Neural progenitor cell (in vitro differentiated cells): ENCODE measurements around the gene CELF5. TPM values are rescaled to one million over a fixed set of nuclear protein-coding genes. Genes with fewer than 3 reads are reported as not detected.
A peak's percentile ranks its signal among the peaks of the same experiment; 100 is the strongest.

Experiments used
- DNase-seq: peaks from one replicate; pipeline ENCODE4 v3.0.0-alpha.2; 2016; ENCODE audit warnings: low spot score
- H2AFZ ChIP-seq: fragments of 200-600 bp; sonication (generic); replicated peaks from 2 replicates; pipeline ENCODE4 v1.6.1; 2016; ENCODE audit warnings: antibody characterized with exemption
- H3F3A ChIP-seq: fragments of 200-600 bp; sonication (generic); 2 replicates; pipeline ENCODE4 v1.6.1; 2016; ENCODE audit warnings: antibody characterized with exemption, low read depth
- H3K27ac ChIP-seq: fragments of 200-600 bp; sonication (generic); 2 replicates; pipeline ENCODE4 v1.5.1; 2016; ENCODE audit warnings: mild to moderate bottlenecking
- H3K27me3 ChIP-seq: fragments of 200-600 bp; sonication (generic); 2 replicates; pipeline ENCODE4 v1.6.1; 2016; ENCODE audit warnings: mild to moderate bottlenecking, moderate library complexity
- H3K36me3 ChIP-seq: fragments of 200-600 bp; sonication (generic); 2 replicates; pipeline ENCODE4 v1.5.1; 2016
- H3K4me1 ChIP-seq: fragments of 200-600 bp; sonication (generic); 2 replicates; pipeline ENCODE4 v1.6.1; 2016; ENCODE audit warnings: mixed run types
- H3K4me2 ChIP-seq: fragments of 200-600 bp; sonication (generic); 2 replicates; pipeline ENCODE4 v1.6.1; 2016
- H3K4me3 ChIP-seq: fragments of 200-600 bp; sonication (generic); 2 replicates; pipeline ENCODE4 v1.5.1; 2016
- H3K79me2 ChIP-seq: fragments of 200-600 bp; sonication (generic); 2 replicates; pipeline ENCODE4 v1.6.1; 2016; ENCODE audit warnings: low read depth
- H3K9ac ChIP-seq: fragments of 200-600 bp; sonication (generic); 2 replicates; pipeline ENCODE4 v1.6.1; 2016
- H3K9me3 ChIP-seq: fragments of 200-600 bp; sonication (generic); 2 replicates; pipeline ENCODE4 v1.5.1; 2016; ENCODE audit warnings: low read depth
- H4K20me1 ChIP-seq: fragments of 200-600 bp; sonication (generic); 2 replicates; pipeline ENCODE4 v1.6.1; 2016; ENCODE audit warnings: low read depth
- H3K27ac Mint-ChIP-seq: 3 replicates; pipeline ENCODE4 v1.8.0; 2021; ENCODE audit warnings: mixed read lengths
- H3K27me3 Mint-ChIP-seq: 2 replicates; pipeline ENCODE4 v1.8.0; 2022; ENCODE audit warnings: low read depth, mild to moderate bottlenecking, inconsistent platforms, moderate library complexity, mixed read lengths; ENCODE audit not compliant: insufficient read depth
- H3K36me3 Mint-ChIP-seq: 3 replicates; pipeline ENCODE4 v1.8.0; 2021; ENCODE audit warnings: mixed read lengths
- H3K4me1 Mint-ChIP-seq: 3 replicates; pipeline ENCODE4 v1.8.0; 2021; ENCODE audit warnings: mixed read lengths
- H3K4me3 Mint-ChIP-seq: 3 replicates; pipeline ENCODE4 v1.8.0; 2021; ENCODE audit warnings: mild to moderate bottlenecking, moderate library complexity, mixed read lengths
- H3K9me3 Mint-ChIP-seq: 3 replicates; pipeline ENCODE4 v1.8.0; 2020; ENCODE audit warnings: mixed read lengths
- EZH2 ChIP-seq: fragments of 200-600 bp; sonication (generic); IDR thresholded peaks from 2 replicates; pipeline ENCODE4 v1.6.1; 2017; ENCODE audit warnings: antibody characterized with exemption, mild to moderate bottlenecking, moderate library complexity
- EZH2phosphoT487 ChIP-seq: fragments of 200-600 bp; sonication (generic); IDR thresholded peaks from 2 replicates; pipeline ENCODE4 v1.6.1; 2017; ENCODE audit warnings: antibody characterized with exemption
- total RNA-seq: library from RNA; depleted of rRNA; stranded (reverse); fragments of >200 nt; gene quantifications from 2 replicates; pipeline ENCODE4 v1.2.3, GENCODE V29; 2015; ENCODE audit warnings: low replicate concordance
- TF ChIP-seq, protein P1 (sequence below): fragments of 200-600 bp; sonication (generic); IDR thresholded peaks from 2 replicates; pipeline ENCODE4 v1.5.1; 2017; ENCODE audit warnings: antibody characterized with exemption, mild to moderate bottlenecking

CELF5 gene
- total RNA-seq, 1 donor from 2014 or later = 7.9 TPM

- peak overlapping the region; percentile 92 for H3K4me3 Mint-ChIP-seq
- no peaks in the 10 kb centered on the region for H3K36me3 Mint-ChIP-seq
- no peak overlapping the region for H3K27ac Mint-ChIP-seq
- Histone ChIP-seq H3K4me3 (no peak overlapping the region), H3K4me2 (no peak overlapping the region), H3K27ac (no peak overlapping the region), H3K36me3 (no peaks in the 10 kb centered on the region), H3F3A (no peaks in the 10 kb centered on the region), H3K27me3 (no peaks in the 10 kb centered on the region), H3K4me1 (peaks cover 10% of the 10 kb centered on the region), H2AFZ (no peak overlapping the region), H4K20me1 (peaks cover 55% of the 10 kb centered on the region), H3K9me3 (no peaks in the 10 kb centered on the region), H3K9ac (no peak overlapping the region), H3K79me2 (peaks cover 56% of the 10 kb centered on the region)
- DNase-seq = no peak
- H3K9me3 Mint-ChIP-seq = no peaks in the 10 kb centered on the region
- peaks cover 14% of the 10 kb centered on the region for H3K4me1 Mint-ChIP-seq
- peaks cover 5% of the 10 kb centered on the region for H3K27me3 Mint-ChIP-seq
- TF ChIP-seq, protein P1, sequence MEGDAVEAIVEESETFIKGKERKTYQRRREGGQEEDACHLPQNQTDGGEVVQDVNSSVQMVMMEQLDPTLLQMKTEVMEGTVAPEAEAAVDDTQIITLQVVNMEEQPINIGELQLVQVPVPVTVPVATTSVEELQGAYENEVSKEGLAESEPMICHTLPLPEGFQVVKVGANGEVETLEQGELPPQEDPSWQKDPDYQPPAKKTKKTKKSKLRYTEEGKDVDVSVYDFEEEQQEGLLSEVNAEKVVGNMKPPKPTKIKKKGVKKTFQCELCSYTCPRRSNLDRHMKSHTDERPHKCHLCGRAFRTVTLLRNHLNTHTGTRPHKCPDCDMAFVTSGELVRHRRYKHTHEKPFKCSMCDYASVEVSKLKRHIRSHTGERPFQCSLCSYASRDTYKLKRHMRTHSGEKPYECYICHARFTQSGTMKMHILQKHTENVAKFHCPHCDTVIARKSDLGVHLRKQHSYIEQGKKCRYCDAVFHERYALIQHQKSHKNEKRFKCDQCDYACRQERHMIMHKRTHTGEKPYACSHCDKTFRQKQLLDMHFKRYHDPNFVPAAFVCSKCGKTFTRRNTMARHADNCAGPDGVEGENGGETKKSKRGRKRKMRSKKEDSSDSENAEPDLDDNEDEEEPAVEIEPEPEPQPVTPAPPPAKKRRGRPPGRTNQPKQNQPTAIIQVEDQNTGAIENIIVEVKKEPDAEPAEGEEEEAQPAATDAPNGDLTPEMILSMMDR = no peak
- no peak for TF ChIP-seq EZH2phosphoT487
- no peak for TF ChIP-seq EZH2
These were observed 35.5 kb upstream of the CELF5 start for GRCh38 chr19:3188627-3189596.

GRCh38 chr19:3189702-3190469 lies 34.6 kb upstream of the CELF5 start:
- no peak overlapping the region for H3K4me3 ChIP-seq
- TF ChIP-seq EZH2phosphoT487 (no peak), EZH2 (no peak)
- TF ChIP-seq, protein P1 = no peak
- no peak overlapping the region for H2AFZ ChIP-seq
- Mint-ChIP-seq H3K4me3 (no peak overlapping the region), H3K9me3 (no peaks in the 10 kb centered on the region), H3K27ac (no peak overlapping the region), H3K4me1 (peaks cover 14% of the 10 kb centered on the region), H3K36me3 (peaks cover 5% of the 10 kb centered on the region), H3K27me3 (no peaks in the 10 kb centered on the region)
- H4K20me1 ChIP-seq = peaks cover 56% of the 10 kb centered on the region
- no peak overlapping the region for H3K4me2 ChIP-seq
- no peaks in the 10 kb centered on the region for H3K36me3 ChIP-seq
- H3F3A ChIP-seq = no peaks in the 10 kb centered on the region
- H3K9me3 ChIP-seq = no peaks in the 10 kb centered on the region
- no peak for DNase-seq
- peaks cover 56% of the 10 kb centered on the region for H3K79me2 ChIP-seq
- no peak overlapping the region for H3K9ac ChIP-seq
- peaks cover 10% of the 10 kb centered on the region for H3K4me1 ChIP-seq
- no peaks in the 10 kb centered on the region for H3K27me3 ChIP-seq
- H3K27ac ChIP-seq = no peak overlapping the region

- Mint-ChIP-seq H3K4me1 (peaks cover 10% of the 10 kb centered on the region), H3K36me3 (peaks cover 5% of the 10 kb centered on the region), H3K4me3 (no peak overlapping the region), H3K27me3 (no peaks in the 10 kb centered on the region), H3K9me3 (no peaks in the 10 kb centered on the region), H3K27ac (no peak overlapping the region)
- no peaks in the 10 kb centered on the region for H3K9me3 ChIP-seq
- DNase-seq = no peak
- H3K36me3 ChIP-seq = no peaks in the 10 kb centered on the region
- peaks cover 56% of the 10 kb centered on the region for H3K79me2 ChIP-seq
- peaks cover 56% of the 10 kb centered on the region for H4K20me1 ChIP-seq
- no peak overlapping the region for H3K4me2 ChIP-seq
- no peaks in the 10 kb centered on the region for H3F3A ChIP-seq
- no peak overlapping the region for H2AFZ ChIP-seq
- no peaks in the 10 kb centered on the region for H3K27me3 ChIP-seq
- no peak for TF ChIP-seq EZH2
- no peak overlapping the region for H3K4me3 ChIP-seq
- no peak overlapping the region for H3K9ac ChIP-seq
- H3K4me1 ChIP-seq = peaks cover 10% of the 10 kb centered on the region
- H3K27ac ChIP-seq = no peak overlapping the region
These were observed 34.0 kb upstream of the CELF5 start for GRCh38 chr19:3190470-3190770.
